Middle frontal gyrus (tissue), 1 donor: ENCODE data around the gene L1CAM.
"Not testable (repeated sequence)": the region's sequence is repeated elsewhere in the genome, so short reads cannot be mapped to it uniquely, and the experiment has no call there.

Experiments
- DNase-seq: peaks from one replicate; pipeline ENCODE4 v3.0.0-alpha.2; 2015; ENCODE audit warnings: low spot score; ENCODE audit errors: extremely low spot score

Gene L1CAM

GRCh38 chrX:153830640-153831428 lies 55.1 kb downstream of the L1CAM start:
- no peak for DNase-seq

- DNase-seq, result no peak
These were observed 56.0 kb downstream of the L1CAM start, which contains the start of gene PDZD4 for GRCh38 chrX:153829799-153830639. PDZD4 (minus strand) TSS chrX:153830544; CDS start chrX:153830298, 246 bp downstream.

- no peak for DNase-seq
These were observed 56.5 kb downstream of the L1CAM start for GRCh38 chrX:153829549-153829798.

GRCh38 chrX:153828723-153829548 lies 57.0 kb downstream of the L1CAM start:
- no peak for DNase-seq

GRCh38 chrX:153828308-153828707 lies 57.7 kb downstream of the L1CAM start:
- DNase-seq, result no peak

- DNase-seq, result no peak
These were observed 58.1 kb downstream of the L1CAM start for GRCh38 chrX:153827903-153828302.

GRCh38 chrX:153827016-153827415 lies 59.0 kb downstream of the L1CAM start:
- no peak for DNase-seq

GRCh38 chrX:153825042-153825441 lies 60.9 kb downstream of the L1CAM start:
- DNase-seq, result no peak

GRCh38 chrX:153824348-153824747 lies 61.6 kb downstream of the L1CAM start:
- no peak for DNase-seq

- no peak for DNase-seq
These were observed 64.9 kb downstream of the L1CAM start for GRCh38 chrX:153821066-153821465.

- DNase-seq, result no peak
These were observed 65.4 kb downstream of the L1CAM start for GRCh38 chrX:153820601-153821000.

- no peak for DNase-seq
These were observed 66.5 kb downstream of the L1CAM start for GRCh38 chrX:153819384-153820040.

GRCh38 chrX:153818571-153819383 lies 67.2 kb downstream of the L1CAM start:
- no peak for DNase-seq

- DNase-seq, result not testable (repeated sequence)
These were observed 67.9 kb downstream of the L1CAM start for GRCh38 chrX:153818064-153818463.

- DNase-seq, result no peak
These were observed 68.9 kb downstream of the L1CAM start for GRCh38 chrX:153816831-153817690.

- DNase-seq, result no peak
These were observed 71.2 kb downstream of the L1CAM start for GRCh38 chrX:153814591-153815315.

- DNase-seq, result no peak
These were observed 72.8 kb downstream of the L1CAM start for GRCh38 chrX:153813161-153813560.

GRCh38 chrX:153812220-153812619 lies 73.8 kb downstream of the L1CAM start:
- DNase-seq, result no peak
